ENCODE measurements around the gene ALDOA. TPM values are rescaled to one million over a fixed set of nuclear protein-coding genes. Genes with fewer than 3 reads are reported as not detected.
A peak's percentile ranks its signal among the peaks of the same experiment; 100 is the strongest.

The ALDOA gene
- polyA plus RNA-seq, 3 donors = 472 to 699 (median 578) TPM

GRCh38 chr16:30063278-30063892 lies 2.2 kb upstream of the ALDOA start:
- DNase-seq (ENCODE audit: extremely low read depth in 1 of 11, low read depth in 9 of 11, low spot score in 4 of 11) = no peak

GRCh38 chr16:30063893-30064728 lies 1.4 kb upstream of the ALDOA start:
- DNase-seq (ENCODE audit: extremely low read depth in 1 of 11, low read depth in 9 of 11, low spot score in 4 of 11) = peak in 7 of 11 donors; percentile 47 to 70 (median 66)

GRCh38 chr16:30064729-30065101 lies 845 bp upstream of the ALDOA start:
- DNase-seq (ENCODE audit: extremely low read depth in 1 of 11, low read depth in 9 of 11, low spot score in 4 of 11) = no peak

- peak in 1 of 11 donors; percentile 38 for DNase-seq (ENCODE audit: extremely low read depth in 1 of 11, low read depth in 9 of 11, low spot score in 4 of 11)
Observed at GRCh38 chr16:30065943-30066760, 592 bp downstream of the ALDOA start.

GRCh38 chr16:30066761-30067583 lies 1.4 kb downstream of the ALDOA start:
- no peak for DNase-seq (ENCODE audit: extremely low read depth in 1 of 11, low read depth in 9 of 11, low spot score in 4 of 11)

- DNase-seq (ENCODE audit: extremely low read depth in 1 of 11, low read depth in 9 of 11, low spot score in 4 of 11) = no peak
Observed at GRCh38 chr16:30067584-30067916, 2.0 kb downstream of the ALDOA start.

- DNase-seq (ENCODE audit: extremely low read depth in 1 of 11, low read depth in 9 of 11, low spot score in 4 of 11) = no peak
Observed at GRCh38 chr16:30068333-30068732, 2.8 kb downstream of the ALDOA start.

GRCh38 chr16:30068750-30069610 lies 3.4 kb downstream of the ALDOA start:
- DNase-seq (ENCODE audit: extremely low read depth in 1 of 11, low read depth in 9 of 11, low spot score in 4 of 11) = no peak

GRCh38 chr16:30069611-30070462 lies 4.3 kb downstream of the ALDOA start:
- no peak for DNase-seq (ENCODE audit: extremely low read depth in 1 of 11, low read depth in 9 of 11, low spot score in 4 of 11)

- no peak for DNase-seq (ENCODE audit: extremely low read depth in 1 of 11, low read depth in 9 of 11, low spot score in 4 of 11)
Observed at GRCh38 chr16:30070490-30070889, 4.9 kb downstream of the ALDOA start.

- peak in 8 of 11 donors; percentile 81 to 90 (median 88) for DNase-seq (ENCODE audit: extremely low read depth in 1 of 11, low read depth in 9 of 11, low spot score in 4 of 11)
Observed at GRCh38 chr16:30075503-30076275, 10.1 kb downstream of the ALDOA start, which contains the start of gene PPP4C. Gene PPP4C (plus strand): TSS chr16:30075994. CDS start chr16:30076378, 384 bp downstream.

GRCh38 chr16:30076276-30076791 lies 10.8 kb downstream of the ALDOA start:
- no peak for DNase-seq (ENCODE audit: extremely low read depth in 1 of 11, low read depth in 9 of 11, low spot score in 4 of 11)

GRCh38 chr16:30077656-30078055 lies 12.1 kb downstream of the ALDOA start:
- DNase-seq (ENCODE audit: extremely low read depth in 1 of 11, low read depth in 9 of 11, low spot score in 4 of 11) = no peak

- no peak for DNase-seq (ENCODE audit: extremely low read depth in 1 of 11, low read depth in 9 of 11, low spot score in 4 of 11)
Observed at GRCh38 chr16:30078744-30079143, 13.2 kb downstream of the ALDOA start.

- no peak for DNase-seq (ENCODE audit: extremely low read depth in 1 of 11, low read depth in 9 of 11, low spot score in 4 of 11)
Observed at GRCh38 chr16:30079480-30079879, 13.9 kb downstream of the ALDOA start.

GRCh38 chr16:30082545-30083090 lies 17.1 kb downstream of the ALDOA start:
- DNase-seq (ENCODE audit: extremely low read depth in 1 of 11, low read depth in 9 of 11, low spot score in 4 of 11) = no peak

All from renal cortex interstitium (tissue), 11 donors.